H54 (cell line): ENCODE results near the gene CRAT.

Experiments used
- DNase-seq: peaks from one replicate; pipeline ENCODE4 v3.0.0; 2011; ENCODE audit warnings: low spot score, mixed read lengths; ENCODE audit not compliant: insufficient read length
- FAIRE-seq: peaks from 3 replicates; lab custom pipeline; 2011; peaks lifted over from hg19 to GRCh38; lab: Jason Lieb, UNC
- POLR2A ChIP-seq: IDR thresholded peaks from 2 replicates; pipeline ENCODE4 v1.6.1; 2011; ENCODE audit warnings: low read depth, mild to moderate bottlenecking, low read length

Gene CRAT

GRCh38 chr9:129058965-129059795 is 51.4 kb downstream of the CRAT start:
- TF ChIP-seq POLR2A, result no peak
- FAIRE-seq (peak; percentile 62), DNase-seq (peak; percentile 98)

GRCh38 chr9:129054163-129054851 is 56.3 kb downstream of the CRAT start:
- FAIRE-seq (no peak), DNase-seq (no peak)
- TF ChIP-seq POLR2A, result no peak

- FAIRE-seq, result no peak
- TF ChIP-seq POLR2A, result no peak
- DNase-seq, result no peak
Measured at GRCh38 chr9:129053020-129053419, 57.6 kb downstream of the CRAT start.

- FAIRE-seq (no peak), DNase-seq (no peak)
- TF ChIP-seq POLR2A, result no peak
Measured at GRCh38 chr9:129052592-129052991, 58.0 kb downstream of the CRAT start.
